GM21528 (cell line): ENCODE data around the gene AGGF1.
"Not testable (repeated sequence)": the region's sequence is repeated elsewhere in the genome, so short reads cannot be mapped to it uniquely, and the experiment has no call there.

Experiments
- ATAC-seq: cut with Tn5 transposase; IDR thresholded peaks from one replicate; pipeline ENCODE4 v1.9.1; 2021; ENCODE audit warnings: mild to moderate bottlenecking, moderate library complexity; ENCODE audit not compliant: unreplicated experiment, low FRiP score

The AGGF1 gene

DNA sequence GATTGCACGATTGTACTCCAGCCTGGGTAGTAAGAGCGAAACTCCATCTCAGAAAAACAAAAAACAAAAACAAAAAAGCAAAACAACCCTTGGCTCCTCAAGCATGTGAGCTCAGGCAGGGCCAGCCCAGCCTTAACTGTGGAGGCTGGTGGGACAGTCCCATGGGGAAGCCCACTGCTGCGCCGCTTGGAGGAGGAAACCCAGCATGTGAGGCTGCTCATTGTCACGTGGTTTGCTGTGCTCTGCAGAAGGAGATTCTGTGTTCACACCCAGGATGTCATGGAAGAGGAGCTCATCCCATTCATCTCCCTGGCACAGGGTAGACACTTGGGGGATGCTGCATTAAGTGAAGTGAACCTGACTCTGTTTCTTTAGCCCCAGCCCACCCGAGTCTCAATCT lies 52.9 kb downstream of the AGGF1 start:
- ATAC-seq = no peak

DNA sequence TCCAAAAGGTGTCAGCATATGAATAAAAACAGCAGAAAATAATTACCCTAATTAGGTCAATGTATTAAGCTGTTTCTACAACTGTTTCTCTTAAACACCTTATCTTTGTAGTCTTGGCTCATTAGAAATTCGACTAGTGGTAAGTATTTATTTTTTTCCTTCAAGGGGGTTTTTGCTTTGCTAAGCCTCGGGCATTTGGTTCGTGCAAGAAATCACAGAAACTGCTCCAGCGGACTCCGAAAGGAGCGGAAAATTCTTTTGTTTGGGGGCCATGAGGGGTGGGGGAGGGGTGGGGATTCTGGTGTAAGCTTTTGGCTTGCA lies 56.1 kb downstream of the AGGF1 start:
- ATAC-seq = no peak

- ATAC-seq = peak; percentile 73
Observed at GRCh38 chr5:77086689-77087483, 56.7 kb downstream of the AGGF1 start, which contains the start of gene ZBED3. Gene ZBED3, minus strand, starts transcription at chr5:77087285. Its CDS starts 9,407 bp downstream, at chr5:77077878.

DNA sequence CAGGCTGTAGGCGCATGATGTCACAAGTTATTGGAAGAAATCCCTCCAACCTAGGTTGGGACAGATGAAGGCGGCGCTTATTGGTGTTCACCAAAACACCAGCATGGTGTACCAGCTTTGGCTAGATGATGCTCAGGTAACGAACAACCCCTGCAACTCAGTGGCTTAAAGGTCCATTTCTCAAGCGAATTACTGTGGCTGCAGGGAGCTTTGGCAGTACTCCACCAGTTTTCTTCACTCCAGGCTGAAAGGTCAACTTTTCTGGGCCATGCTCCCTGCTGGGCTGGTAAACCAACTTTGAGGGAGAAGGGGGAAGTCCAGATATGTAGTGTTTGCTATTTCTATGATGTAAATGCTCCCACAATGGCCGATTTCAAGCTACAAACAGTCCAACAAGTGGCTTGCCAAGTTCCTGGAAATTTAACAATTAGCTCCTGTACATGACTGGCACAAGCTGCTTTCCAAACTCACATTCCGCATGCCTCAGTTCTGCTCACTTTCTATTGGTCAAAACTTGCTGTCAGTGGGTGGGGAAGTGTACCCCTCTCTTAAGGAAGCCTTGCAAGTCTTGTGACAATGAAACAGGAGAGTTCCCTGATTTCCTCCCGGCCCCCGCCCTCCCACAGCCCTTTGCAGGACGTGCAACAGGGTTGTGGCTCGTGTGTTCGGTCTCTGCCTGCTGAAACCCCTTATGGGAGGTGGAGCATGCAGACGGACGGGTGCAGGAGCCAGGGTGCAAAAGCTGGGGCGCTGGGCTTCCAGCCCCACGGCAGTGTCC lies 57.5 kb downstream of the AGGF1 start:
- ATAC-seq = peak; percentile 25

DNA sequence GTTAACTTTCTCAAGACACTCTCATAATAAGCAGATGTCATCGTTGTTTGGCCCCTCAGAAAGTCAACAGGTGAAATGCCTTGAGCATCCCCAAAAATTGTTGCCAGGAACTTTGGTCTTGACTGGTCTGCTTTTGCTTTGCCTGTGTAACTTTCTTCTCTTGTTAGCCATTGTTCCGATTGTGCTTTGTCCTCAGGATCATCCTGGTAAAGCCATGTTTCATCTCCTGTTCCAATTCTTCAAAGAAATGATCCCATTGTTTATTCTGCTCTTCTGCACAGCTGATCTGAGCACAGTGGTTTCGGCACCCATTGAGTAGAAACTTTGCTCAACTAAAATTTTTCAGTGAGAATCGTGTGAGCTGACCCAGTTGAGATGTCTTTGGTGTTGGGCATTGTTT lies 65.0 kb downstream of the AGGF1 start:
- no peak for ATAC-seq

- ATAC-seq = no peak
Observed at GRCh38 chr5:77101298-77101697, 71.1 kb downstream of the AGGF1 start.

DNA sequence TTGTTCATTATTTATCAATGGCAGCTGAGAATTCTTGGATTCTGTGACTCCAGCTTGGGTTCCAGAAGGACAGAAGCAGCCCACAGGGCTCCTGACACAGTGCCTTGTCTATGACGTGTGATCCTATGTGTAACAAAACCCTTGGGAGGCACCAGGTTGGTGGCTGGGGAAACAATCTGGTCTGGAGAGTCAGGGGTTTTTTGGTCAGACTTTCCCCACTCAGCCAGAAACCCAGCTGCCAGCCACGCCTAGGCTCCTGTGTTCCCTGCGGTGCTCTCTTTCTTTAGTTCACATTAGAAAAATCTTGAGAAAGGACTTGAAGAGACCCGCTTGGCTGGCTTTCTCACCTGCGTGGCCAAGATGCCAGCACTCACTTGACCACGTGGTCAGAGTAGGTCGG lies 72.3 kb downstream of the AGGF1 start:
- ATAC-seq = no peak

DNA sequence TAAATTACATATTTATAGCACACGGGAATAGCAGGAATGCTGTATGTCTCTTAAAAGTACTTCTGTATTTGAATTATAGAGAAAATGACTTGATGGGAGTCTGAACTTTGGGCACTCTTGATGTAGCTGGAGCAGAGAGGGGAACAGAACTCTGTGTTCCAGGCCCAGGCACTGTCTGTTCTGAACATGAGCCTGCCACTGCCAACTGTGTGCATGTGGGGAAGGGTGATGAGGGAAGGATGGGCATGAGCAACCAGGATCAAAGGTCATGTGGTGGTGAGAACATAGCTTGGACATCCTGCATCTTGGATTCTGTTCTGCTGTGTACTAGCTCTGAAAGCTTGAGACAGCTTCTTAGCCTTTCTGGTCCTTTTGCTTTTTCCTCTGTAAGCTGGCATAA lies 73.3 kb downstream of the AGGF1 start:
- no peak for ATAC-seq

DNA sequence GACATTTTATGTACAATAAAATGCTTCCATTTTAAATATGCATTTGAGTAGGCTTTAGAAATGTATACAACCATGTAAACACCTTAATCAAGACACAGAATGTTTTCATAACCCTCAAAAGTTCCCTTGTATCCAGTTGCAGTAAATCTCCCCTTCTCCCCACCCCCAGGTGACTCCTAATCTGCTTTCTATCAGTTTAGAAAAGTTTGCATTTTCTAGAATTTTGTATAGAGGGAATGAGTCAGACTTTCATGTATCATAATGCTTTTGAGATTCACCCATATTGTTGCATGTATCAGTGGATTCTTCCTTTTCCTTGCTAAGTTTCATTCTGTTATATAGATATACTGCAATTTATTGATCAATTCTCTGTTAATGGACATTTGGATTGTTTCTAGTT lies 74.6 kb downstream of the AGGF1 start:
- no peak for ATAC-seq

GRCh38 chr5:77107035-77107434 lies 76.8 kb downstream of the AGGF1 start:
- not testable (repeated sequence) for ATAC-seq
